ENCODE results near the gene MTR.

DNA sequence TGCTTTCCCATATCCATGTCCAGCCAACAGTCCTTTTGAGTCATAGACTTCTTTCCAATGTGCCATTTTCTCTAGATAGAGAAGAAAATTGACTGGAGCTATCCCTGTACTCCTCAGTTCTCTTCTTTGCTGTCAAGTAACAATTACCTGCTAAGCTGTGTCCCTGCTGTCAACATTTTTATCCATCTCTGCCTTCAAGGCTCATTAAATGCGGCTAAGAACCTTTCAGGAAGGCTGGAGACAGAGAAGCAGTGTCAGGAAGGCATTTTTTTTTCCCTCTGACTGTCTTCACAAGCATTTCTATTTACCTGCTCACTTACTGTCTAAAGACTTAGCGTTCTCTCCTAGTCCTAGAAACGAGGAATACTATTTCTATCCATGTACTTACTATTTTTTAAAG is 69.1 kb downstream of the MTR start:
- TF ChIP-seq, protein P1, sequence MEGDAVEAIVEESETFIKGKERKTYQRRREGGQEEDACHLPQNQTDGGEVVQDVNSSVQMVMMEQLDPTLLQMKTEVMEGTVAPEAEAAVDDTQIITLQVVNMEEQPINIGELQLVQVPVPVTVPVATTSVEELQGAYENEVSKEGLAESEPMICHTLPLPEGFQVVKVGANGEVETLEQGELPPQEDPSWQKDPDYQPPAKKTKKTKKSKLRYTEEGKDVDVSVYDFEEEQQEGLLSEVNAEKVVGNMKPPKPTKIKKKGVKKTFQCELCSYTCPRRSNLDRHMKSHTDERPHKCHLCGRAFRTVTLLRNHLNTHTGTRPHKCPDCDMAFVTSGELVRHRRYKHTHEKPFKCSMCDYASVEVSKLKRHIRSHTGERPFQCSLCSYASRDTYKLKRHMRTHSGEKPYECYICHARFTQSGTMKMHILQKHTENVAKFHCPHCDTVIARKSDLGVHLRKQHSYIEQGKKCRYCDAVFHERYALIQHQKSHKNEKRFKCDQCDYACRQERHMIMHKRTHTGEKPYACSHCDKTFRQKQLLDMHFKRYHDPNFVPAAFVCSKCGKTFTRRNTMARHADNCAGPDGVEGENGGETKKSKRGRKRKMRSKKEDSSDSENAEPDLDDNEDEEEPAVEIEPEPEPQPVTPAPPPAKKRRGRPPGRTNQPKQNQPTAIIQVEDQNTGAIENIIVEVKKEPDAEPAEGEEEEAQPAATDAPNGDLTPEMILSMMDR (IDR thresholded peaks at IDR 0.05; ENCODE audit: insufficient read depth, low read length, poor library complexity, severe bottlenecking): no peak
- no peak for TF ChIP-seq EZH2phosphoT487 (conservative IDR thresholded peaks at IDR 0.05; ENCODE audit: low read length)

Measured in SU-DHL-6 (cell line).